NCI-H2029 treated with DMSO at 0.1 percent for 48 hours (cell line): ENCODE data around the gene SLC1A3.
"Not testable (repeated sequence)": the region's sequence is repeated elsewhere in the genome, so short reads cannot be mapped to it uniquely, and the experiment has no call there.

ENCODE experiments used
- DNase-seq: peaks from one replicate; lab custom pipeline; 2025; lab: John Stamatoyannopoulos, UW

The SLC1A3 gene

GRCh38 chr5:36630201-36631145, 24.1 kb downstream of the SLC1A3 start:
- no peak for DNase-seq

GRCh38 chr5:36631154-36631553, 24.7 kb downstream of the SLC1A3 start:
- DNase-seq, result no peak

GRCh38 chr5:36631620-36632362, 25.4 kb downstream of the SLC1A3 start:
- no peak for DNase-seq

- no peak for DNase-seq
Observed at GRCh38 chr5:36632363-36632664, 25.9 kb downstream of the SLC1A3 start.

- no peak for DNase-seq
Observed at GRCh38 chr5:36635721-36636390, 29.4 kb downstream of the SLC1A3 start.

- DNase-seq, result no peak
Observed at GRCh38 chr5:36637101-36637500, 30.7 kb downstream of the SLC1A3 start.

GRCh38 chr5:36637516-36637915, 31.1 kb downstream of the SLC1A3 start:
- no peak for DNase-seq

- no peak for DNase-seq
Observed at GRCh38 chr5:36638056-36638455, 31.6 kb downstream of the SLC1A3 start.

GRCh38 chr5:36640949-36641348, 34.5 kb downstream of the SLC1A3 start:
- no peak for DNase-seq

- no peak for DNase-seq
Observed at GRCh38 chr5:36641431-36641830, 35.0 kb downstream of the SLC1A3 start.

GRCh38 chr5:36642089-36642488, 35.7 kb downstream of the SLC1A3 start:
- no peak for DNase-seq

GRCh38 chr5:36643162-36643561, 36.8 kb downstream of the SLC1A3 start:
- no peak for DNase-seq

GRCh38 chr5:36643841-36644240, 37.4 kb downstream of the SLC1A3 start:
- DNase-seq, result not testable (repeated sequence)

- DNase-seq, result no peak
Observed at GRCh38 chr5:36644727-36645126, 38.3 kb downstream of the SLC1A3 start.

- no peak for DNase-seq
Observed at GRCh38 chr5:36646100-36646499, 39.7 kb downstream of the SLC1A3 start.

GRCh38 chr5:36646507-36647023, 40.2 kb downstream of the SLC1A3 start:
- no peak for DNase-seq

GRCh38 chr5:36647046-36647445, 40.6 kb downstream of the SLC1A3 start:
- DNase-seq, result no peak

- DNase-seq, result no peak
Observed at GRCh38 chr5:36648426-36648825, 42.0 kb downstream of the SLC1A3 start.

GRCh38 chr5:36651761-36652685, 45.6 kb downstream of the SLC1A3 start:
- DNase-seq, result no peak

- DNase-seq, result no peak
Observed at GRCh38 chr5:36653044-36653705, 46.8 kb downstream of the SLC1A3 start.

- no peak for DNase-seq
Observed at GRCh38 chr5:36654564-36654963, 48.2 kb downstream of the SLC1A3 start.
